GM19035 (cell line): ENCODE results near the gene SNTB2.
"Not testable (repeated sequence)": the region's sequence is repeated elsewhere in the genome, so short reads cannot be mapped to it uniquely, and the experiment has no call there.

Experiments
- ATAC-seq: cut with Tn5 transposase; IDR thresholded peaks from one replicate; pipeline ENCODE4 v1.9.1; 2021; ENCODE audit not compliant: unreplicated experiment

The SNTB2 gene

GRCh38 chr16:69186642-69187445 is at the start of gene SNTB2:
SNTB2 (plus strand) TSS chr16:69187164; CDS start chr16:69187167, 3 bp downstream.
- peak; percentile 78 for ATAC-seq

- no peak for ATAC-seq
Observed at GRCh38 chr16:69138608-69139007, 48.4 kb upstream of the SNTB2 start.

- ATAC-seq, result not testable (repeated sequence)
Observed at GRCh38 chr16:69139464-69139863, 47.5 kb upstream of the SNTB2 start.

GRCh38 chr16:69141014-69141413 is 46.0 kb upstream of the SNTB2 start:
- ATAC-seq, result no peak

- no peak for ATAC-seq
Observed at GRCh38 chr16:69141936-69142335, 45.0 kb upstream of the SNTB2 start.

GRCh38 chr16:69143116-69143515 is 43.8 kb upstream of the SNTB2 start:
- no peak for ATAC-seq

GRCh38 chr16:69145658-69146057 is 41.3 kb upstream of the SNTB2 start:
- ATAC-seq, result no peak

GRCh38 chr16:69149621-69150020 is 37.3 kb upstream of the SNTB2 start:
- ATAC-seq, result not testable (repeated sequence)

GRCh38 chr16:69150146-69150865 is 36.7 kb upstream of the SNTB2 start:
- no peak for ATAC-seq

GRCh38 chr16:69157196-69157595 is 29.8 kb upstream of the SNTB2 start:
- ATAC-seq, result no peak

- ATAC-seq, result no peak
Observed at GRCh38 chr16:69160192-69160591, 26.8 kb upstream of the SNTB2 start.

GRCh38 chr16:69165584-69165983 is 21.4 kb upstream of the SNTB2 start:
- no peak for ATAC-seq

- no peak for ATAC-seq
Observed at GRCh38 chr16:69166221-69166833, 20.6 kb upstream of the SNTB2 start.

GRCh38 chr16:69166946-69167930 is 19.7 kb upstream of the SNTB2 start:
- no peak for ATAC-seq

GRCh38 chr16:69169051-69169450 is 17.9 kb upstream of the SNTB2 start:
- no peak for ATAC-seq

- no peak for ATAC-seq
Observed at GRCh38 chr16:69169607-69170352, 17.2 kb upstream of the SNTB2 start.

GRCh38 chr16:69171325-69172084 is 15.5 kb upstream of the SNTB2 start:
- no peak for ATAC-seq

GRCh38 chr16:69176033-69176800 is 10.7 kb upstream of the SNTB2 start:
- no peak for ATAC-seq
